OCI-M2 (cell line): Measurements from ENCODE around the gene PTPN23.

Experiments used
- DNase-seq: peaks from one replicate; lab custom pipeline; 2025; ENCODE audit not compliant: unreplicated experiment; lab: John Stamatoyannopoulos, UW

Gene PTPN23

DNA sequence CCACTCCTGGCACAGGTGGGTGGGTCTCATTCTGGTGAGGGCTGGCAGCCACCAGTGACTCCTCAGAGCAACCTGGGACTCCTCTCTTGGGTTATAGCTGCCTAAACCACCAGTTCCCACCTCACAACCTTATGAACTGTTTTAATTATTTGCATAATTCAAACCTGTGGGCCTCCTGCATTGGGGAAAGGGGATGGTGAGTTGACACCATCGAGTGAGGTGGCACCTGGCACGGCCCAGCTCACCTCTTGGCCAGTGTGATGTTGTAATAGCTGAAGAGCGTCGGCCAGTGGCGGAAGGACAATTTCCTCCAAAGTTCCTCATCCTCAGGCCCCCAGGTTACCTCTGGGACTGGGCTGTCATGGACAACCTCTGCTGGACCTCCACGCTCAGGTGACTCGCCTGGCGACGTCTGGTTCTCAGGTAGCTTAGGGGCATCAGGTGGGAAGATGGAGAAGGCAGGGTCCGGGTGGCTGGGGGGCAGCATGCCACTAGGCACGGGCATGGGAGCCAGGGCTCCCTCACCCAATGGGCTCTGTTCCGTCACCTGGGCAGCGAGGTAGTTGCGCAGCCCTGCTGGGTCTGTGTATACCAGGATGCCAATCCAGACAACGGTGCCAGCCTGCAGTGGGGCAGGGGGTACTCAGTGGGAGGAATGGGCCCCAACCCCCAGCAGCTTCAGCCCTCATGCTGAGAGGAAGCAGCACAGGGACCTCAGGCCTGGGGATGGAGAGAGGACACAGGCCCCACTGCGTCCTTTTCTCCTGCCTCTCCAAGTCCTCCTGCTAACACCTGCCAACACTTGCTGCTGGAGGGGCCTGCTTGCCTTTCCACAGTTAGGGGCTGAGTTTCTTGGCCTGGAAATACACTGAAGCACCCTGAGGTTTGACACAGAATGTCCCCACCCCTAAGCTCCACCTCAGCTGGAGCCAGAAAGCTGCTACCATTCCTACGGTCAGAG, 38.5 kb downstream of the PTPN23 start:
- DNase-seq, result no peak

GRCh38 chr3:47420044-47420430, 39.2 kb downstream of the PTPN23 start:
- no peak for DNase-seq

- peak; percentile 40 for DNase-seq
Observed at GRCh38 chr3:47420511-47421484, 40.0 kb downstream of the PTPN23 start.

- no peak for DNase-seq
Observed at GRCh38 chr3:47421741-47422649, 41.2 kb downstream of the PTPN23 start.

GRCh38 chr3:47422743-47423142, 41.9 kb downstream of the PTPN23 start:
- no peak for DNase-seq

- DNase-seq, result no peak
Observed at GRCh38 chr3:47423548-47424145, 42.8 kb downstream of the PTPN23 start.

- DNase-seq, result no peak
Observed at GRCh38 chr3:47424434-47425382, 43.9 kb downstream of the PTPN23 start.

DNA sequence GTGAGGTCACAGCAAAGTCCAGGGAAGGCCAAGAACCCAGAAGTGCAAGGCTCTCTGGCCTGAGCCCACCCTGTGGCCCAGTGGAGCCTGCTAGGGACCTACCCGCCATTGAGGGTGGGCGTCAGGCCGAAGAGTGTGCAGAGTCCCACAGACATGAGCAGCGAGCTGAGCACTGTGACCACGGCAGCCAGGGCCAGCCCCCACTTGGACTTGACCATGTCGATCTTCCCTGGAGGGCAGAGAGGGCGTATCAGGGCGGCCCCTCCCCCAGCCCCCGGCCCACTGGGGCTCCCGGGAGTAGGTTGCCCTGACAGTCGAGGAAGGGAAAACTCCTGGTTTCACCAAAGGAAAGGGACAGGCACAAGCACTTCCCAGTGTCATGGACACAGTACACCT, 44.6 kb downstream of the PTPN23 start:
- DNase-seq, result no peak

- DNase-seq, result no peak
Observed at GRCh38 chr3:47425959-47426358, 45.1 kb downstream of the PTPN23 start.

GRCh38 chr3:47427866-47428265, 47.0 kb downstream of the PTPN23 start:
- DNase-seq, result no peak

- DNase-seq, result no peak
Observed at GRCh38 chr3:47428662-47429061, 47.8 kb downstream of the PTPN23 start.

DNA sequence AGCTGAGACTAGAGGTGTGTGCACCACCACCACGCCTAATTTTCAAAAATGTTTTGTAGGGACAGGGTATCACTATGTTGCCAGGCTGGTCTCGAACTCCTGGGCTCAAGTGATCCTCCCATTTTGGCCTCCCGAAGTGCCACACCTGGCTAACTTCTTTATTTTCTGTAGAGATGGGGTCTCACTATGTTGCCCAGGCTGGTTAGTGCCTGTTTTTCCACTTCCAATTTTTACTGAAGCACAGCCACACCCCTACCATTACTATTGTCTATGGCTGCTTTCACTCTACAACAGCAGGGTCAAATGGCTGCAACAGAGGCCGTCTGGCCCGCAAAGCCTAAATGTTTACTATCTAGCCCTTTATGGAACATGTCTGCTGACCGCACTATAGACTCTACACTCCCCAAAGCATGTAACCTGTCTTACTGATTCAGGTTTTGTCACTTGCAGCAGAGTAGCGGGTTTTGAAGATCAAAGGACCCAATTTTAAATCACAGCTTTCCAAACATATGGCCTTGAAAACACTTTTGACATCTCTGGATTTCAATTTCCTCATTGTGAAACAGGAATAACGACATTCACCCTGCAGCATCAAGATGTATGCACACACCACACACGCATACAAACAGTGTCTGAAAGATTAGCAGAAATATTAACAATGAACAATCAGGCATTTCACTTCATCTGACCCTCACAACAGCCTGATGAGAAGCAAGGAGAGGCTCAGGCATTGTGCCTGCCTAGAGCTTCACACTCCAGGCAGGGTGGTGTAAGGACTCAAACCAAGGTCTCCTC, 48.9 kb downstream of the PTPN23 start:
- no peak for DNase-seq

GRCh38 chr3:47430606-47431005, 49.8 kb downstream of the PTPN23 start:
- no peak for DNase-seq

GRCh38 chr3:47431225-47431624, 50.4 kb downstream of the PTPN23 start:
- no peak for DNase-seq

DNA sequence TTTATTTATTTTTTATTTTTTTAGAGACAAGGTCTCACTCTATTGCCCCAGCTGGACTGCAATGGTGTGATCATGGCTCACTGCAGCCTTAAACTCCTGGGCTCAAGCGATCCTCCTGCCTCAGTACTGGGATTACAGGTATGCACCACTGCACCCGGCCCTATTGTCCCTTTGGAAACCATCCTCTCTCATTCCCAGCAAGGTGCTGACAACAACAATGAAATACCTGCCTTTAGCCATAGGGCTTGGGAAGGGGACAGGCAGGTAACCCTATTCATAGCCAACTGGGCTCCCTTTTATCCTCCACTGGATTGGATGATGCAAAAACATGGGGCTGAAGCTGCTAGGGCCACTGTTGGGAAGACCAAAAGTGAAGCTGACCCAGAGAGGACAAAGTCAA, 51.9 kb downstream of the PTPN23 start:
- no peak for DNase-seq

DNA sequence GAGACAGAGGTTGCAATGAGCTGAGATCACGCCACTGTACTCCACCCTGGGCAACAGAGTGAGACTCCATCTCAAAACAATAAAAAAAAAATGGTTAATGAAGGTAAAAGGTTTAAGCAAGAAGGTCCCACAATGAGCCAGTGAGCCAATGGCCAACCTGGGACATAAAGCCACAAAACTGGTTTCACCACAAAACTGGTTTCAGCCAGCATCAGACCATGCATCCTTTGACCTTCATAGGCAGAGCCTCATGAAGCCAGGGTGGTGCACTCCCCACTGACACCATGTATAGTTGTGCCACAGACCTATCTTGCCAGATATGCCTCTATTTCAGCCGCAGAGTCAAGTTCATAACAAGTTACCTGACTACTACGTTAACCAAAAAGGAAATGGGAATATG, 53.0 kb downstream of the PTPN23 start:
- DNase-seq, result no peak

DNA sequence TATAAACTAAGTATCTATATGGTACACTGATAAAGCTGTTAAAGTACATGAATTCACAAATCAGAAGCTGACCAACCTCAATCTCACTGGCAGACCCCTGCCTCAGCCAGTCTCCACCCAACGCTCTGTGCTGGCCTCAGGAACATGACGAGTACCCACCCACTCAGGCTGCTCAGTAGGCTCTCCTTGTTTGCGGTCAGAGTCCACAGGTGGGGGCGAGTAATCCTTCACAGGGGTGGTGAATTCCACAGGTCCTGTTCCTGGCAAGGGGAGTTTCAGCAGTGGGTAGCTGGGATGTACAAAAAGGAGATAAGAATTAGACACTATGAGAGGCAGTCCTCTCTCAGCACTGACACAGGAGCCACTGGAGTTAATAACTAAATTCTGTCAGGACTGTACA, 54.0 kb downstream of the PTPN23 start:
- no peak for DNase-seq

DNA sequence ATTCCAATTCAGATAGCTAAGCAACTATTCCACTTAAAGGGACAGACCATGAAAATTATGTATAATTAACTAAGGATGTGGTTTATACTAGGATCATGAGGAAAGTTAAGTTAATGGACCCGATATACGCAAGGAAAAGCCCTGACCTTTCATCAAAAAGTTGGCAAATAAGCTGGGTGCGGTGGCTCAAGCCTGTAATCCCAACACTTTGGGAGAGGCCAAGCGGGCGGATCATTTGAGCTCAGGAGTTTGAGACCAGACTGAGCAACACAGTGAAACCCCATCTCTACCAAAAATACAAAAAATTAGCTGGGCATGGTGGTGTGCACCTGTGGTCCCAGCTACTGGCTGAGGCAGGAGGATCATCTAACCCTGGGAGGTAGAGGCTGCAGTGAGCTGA, 55.4 kb downstream of the PTPN23 start:
- no peak for DNase-seq
